Erythroblast (primary cell): ENCODE measurements around the gene PCBP3.

ENCODE experiments used
- GATA1 ChIP-seq: IDR thresholded peaks from 2 replicates; pipeline ENCODE4 v1.6.1; 2011; ENCODE audit warnings: low read depth, mild to moderate bottlenecking, control low read depth, low read length, moderate library complexity
- POLR2A ChIP-seq: IDR thresholded peaks from 2 replicates; pipeline ENCODE4 v1.6.1; 2011; ENCODE audit warnings: mild to moderate bottlenecking, low read length

DNA sequence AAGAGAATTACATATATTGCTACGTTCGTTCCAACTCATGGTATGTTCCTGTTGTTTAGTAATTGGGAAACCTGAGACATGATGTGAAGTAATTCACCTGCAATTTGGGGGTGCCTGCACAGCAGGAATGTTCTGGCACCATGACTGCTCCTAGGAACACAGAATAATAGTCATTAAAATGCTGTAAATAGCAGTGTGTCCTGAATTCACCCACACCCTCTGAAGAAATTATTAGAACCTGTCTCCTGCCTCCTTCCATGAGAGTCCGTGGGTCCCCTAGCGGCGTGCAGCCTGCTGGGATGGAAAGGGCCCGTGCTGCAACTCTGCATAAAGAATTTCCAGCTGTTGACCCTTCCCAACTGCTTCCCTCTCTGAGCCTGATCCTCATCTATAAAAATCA, 143.1 kb downstream of the PCBP3 start:
- no peak for TF ChIP-seq POLR2A
- TF ChIP-seq GATA1, result no peak
